Measurements from ENCODE around the gene GNB1. TPM values are rescaled to one million over a fixed set of nuclear protein-coding genes. Genes with fewer than 3 reads are reported as not detected.
A peak's percentile ranks its signal among the peaks of the same experiment; 100 is the strongest.

The GNB1 gene
- total and polyA plus RNA-seq, 9 of the 15 experiments (the other 6 are each of a cell fraction or from before 2014, with no cell fraction given) = 34.3 to 388 (median 114) TPM

DNA sequence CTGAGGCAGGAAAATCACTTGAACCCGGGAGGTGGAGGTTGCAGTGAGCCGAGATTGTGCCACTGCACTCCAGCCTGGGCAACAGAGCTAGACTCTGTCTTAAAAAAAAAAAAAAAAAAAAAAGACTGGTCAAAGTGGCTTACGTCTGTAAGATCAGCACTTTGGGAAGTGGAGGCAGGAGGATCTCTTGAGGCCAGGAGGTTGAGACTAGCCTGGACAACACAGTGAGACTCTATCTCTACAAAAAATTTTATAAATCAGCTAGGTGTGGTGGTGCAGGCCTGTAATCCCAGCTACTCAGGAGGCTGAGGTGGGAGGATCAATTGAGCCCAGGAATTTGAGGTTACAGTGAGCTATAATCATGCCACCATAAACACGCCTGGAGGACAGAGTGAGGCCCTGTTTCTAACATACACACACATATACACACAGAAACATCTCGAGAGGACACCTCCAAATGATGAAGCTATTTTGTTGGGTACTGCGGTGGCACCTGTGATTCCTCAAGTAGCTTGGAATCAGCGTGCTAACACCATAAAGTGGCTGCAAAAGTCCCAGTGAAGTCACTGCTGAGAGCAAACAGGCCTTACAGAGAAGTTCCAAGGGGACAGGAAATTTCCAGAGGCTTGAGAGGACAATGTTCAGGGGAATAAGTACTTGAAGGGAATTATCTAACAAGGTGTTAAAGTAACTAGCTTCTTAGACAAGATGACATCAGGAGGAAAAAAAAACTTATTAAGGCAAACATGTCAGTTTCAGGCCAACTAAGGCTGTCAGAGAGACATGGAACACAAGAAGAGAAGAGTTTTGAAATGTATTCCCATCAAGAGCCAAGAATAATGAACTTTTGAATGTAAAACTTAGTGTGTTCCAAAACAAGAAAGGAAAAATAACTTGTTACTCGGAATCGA, 114.0 kb downstream of the GNB1 start:
- peak in 1 of 4 experiments; percentile 32 for DNase-seq (ENCODE audit: extremely low read depth in 1 of 4, low spot score in 3 of 4)
- H3K4me3 ChIP-seq = peak overlapping the region; percentile 88
- H3K4me2 ChIP-seq (ENCODE audit: insufficient read depth, low read length) = peak overlapping the region; percentile 92
- H2AFZ ChIP-seq (ENCODE audit: low read depth, low read length) = no peak overlapping the region
- FAIRE-seq = no peak
- no peak for ATAC-seq
- ChIA-PET CTCF (ENCODE audit: low intra/inter-chr PET ratio) (no interaction called here), POLR2A (interaction anchor here (0.6 to 1.5 kb wide), 4 partner anchors 10 to 233 kb away, joined by 3 read pairs; no protein-coding TSS in a partner anchor)
- TF ChIP-seq, protein P1, sequence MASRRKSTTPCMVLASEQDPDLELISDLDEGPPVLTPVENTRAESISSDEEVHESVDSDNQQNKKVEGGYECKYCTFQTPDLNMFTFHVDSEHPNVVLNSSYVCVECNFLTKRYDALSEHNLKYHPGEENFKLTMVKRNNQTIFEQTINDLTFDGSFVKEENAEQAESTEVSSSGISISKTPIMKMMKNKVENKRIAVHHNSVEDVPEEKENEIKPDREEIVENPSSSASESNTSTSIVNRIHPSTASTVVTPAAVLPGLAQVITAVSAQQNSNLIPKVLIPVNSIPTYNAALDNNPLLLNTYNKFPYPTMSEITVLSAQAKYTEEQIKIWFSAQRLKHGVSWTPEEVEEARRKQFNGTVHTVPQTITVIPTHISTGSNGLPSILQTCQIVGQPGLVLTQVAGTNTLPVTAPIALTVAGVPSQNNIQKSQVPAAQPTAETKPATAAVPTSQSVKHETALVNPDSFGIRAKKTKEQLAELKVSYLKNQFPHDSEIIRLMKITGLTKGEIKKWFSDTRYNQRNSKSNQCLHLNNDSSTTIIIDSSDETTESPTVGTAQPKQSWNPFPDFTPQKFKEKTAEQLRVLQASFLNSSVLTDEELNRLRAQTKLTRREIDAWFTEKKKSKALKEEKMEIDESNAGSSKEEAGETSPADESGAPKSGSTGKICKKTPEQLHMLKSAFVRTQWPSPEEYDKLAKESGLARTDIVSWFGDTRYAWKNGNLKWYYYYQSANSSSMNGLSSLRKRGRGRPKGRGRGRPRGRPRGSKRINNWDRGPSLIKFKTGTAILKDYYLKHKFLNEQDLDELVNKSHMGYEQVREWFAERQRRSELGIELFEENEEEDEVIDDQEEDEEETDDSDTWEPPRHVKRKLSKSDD (conservative IDR thresholded peaks at IDR 0.05; ENCODE audit: low read length) = no peak
- TF ChIP-seq ZNF121 (CRISPR knock-in tag; conservative IDR thresholded peaks at IDR 0.05) (peak; percentile 79), FOXK1 (CRISPR knock-in tag; IDR thresholded peaks at IDR 0.05; ENCODE audit: borderline replicate concordance) (no peak), ZNF408 (CRISPR knock-in tag; IDR thresholded peaks at IDR 0.05; ENCODE audit: low read depth) (no peak), ZNF830 (CRISPR knock-in tag; IDR thresholded peaks at IDR 0.05) (no peak)
- no peaks in the 10 kb centered on the region for H3K27me3 ChIP-seq (ENCODE audit: control insufficient read depth in 2 of 2, insufficient read depth in 2 of 2, low read length in 2 of 2)
- H3K4me1 ChIP-seq (replicated peaks in 1 of 2; ENCODE audit: control insufficient read depth in 2 of 2, insufficient read depth in 2 of 2, low read length in 2 of 2) = peaks cover 53 to 61% of the 10 kb centered on the region in 2 experiments
- H3K79me2 ChIP-seq (ENCODE audit: control insufficient read depth, insufficient read depth, low read length) = peaks cover 63% of the 10 kb centered on the region
- 30% methylated on average over 7 of the region's 9 CpGs for WGBS (ENCODE audit: insufficient coverage, low coverage, missing lambda C conversion rate)
- H4K20me1 ChIP-seq (replicated peaks; ENCODE audit: control insufficient read depth, insufficient read depth, low read length) = peaks cover 16% of the 10 kb centered on the region; the same call in 1 of the 2 replicates
- H3K36me3 ChIP-seq (ENCODE audit: control insufficient read depth, insufficient read depth, low read length) = peaks cover 46% of the 10 kb centered on the region
- peak overlapping the region; percentile 94 for H3K27ac ChIP-seq (ENCODE audit: extremely low read depth, low read depth, low read length)
- H3K9me3 ChIP-seq (replicated peaks; ENCODE audit: control insufficient read depth, insufficient read depth, low read depth, low read length) = peaks cover 8% of the 10 kb centered on the region; the same call in 1 of the 2 replicates
- no peaks in the 10 kb centered on the region for H3K9me1 ChIP-seq (ENCODE audit: control insufficient read depth, insufficient read depth, low read length)
- in situ Hi-C loops (cut with MboI) (no loop called here), intact Hi-C loops (cut with micrococcal nuclease) (no loop called here)
- H3K9ac ChIP-seq (ENCODE audit: insufficient read depth in 1 of 2, low read depth in 2 of 2, low read length in 2 of 2) = peak overlapping the region; percentile 96 to 100
- TSS peak; percentile 60 for BruUV-seq (replicated peaks)
